ENCODE data around the gene ADAMTS2. TPM values are rescaled to one million over a fixed set of nuclear protein-coding genes. Genes with fewer than 3 reads are reported as not detected.

Gene ADAMTS2
- total RNA-seq, 4 donors from 2014 or later: 39.5 to 61.9 (median 56.4) TPM

GRCh38 chr5:179130101-179130681 lies 215.1 kb downstream of the ADAMTS2 start:
- ATAC-seq (ENCODE audit: low FRiP score) (no peak), DNase-seq (ENCODE audit: low spot score) (no peak)
- TF ChIP-seq CTCF (IDR thresholded peaks at IDR 0.05): no peak

- TF ChIP-seq CTCF (IDR thresholded peaks at IDR 0.05): no peak
- DNase-seq (ENCODE audit: low spot score) (no peak), ATAC-seq (ENCODE audit: low FRiP score) (no peak)
These were observed 215.6 kb downstream of the ADAMTS2 start for GRCh38 chr5:179129607-179130071.

GRCh38 chr5:179128976-179129375 lies 216.3 kb downstream of the ADAMTS2 start:
- no peak for TF ChIP-seq CTCF (IDR thresholded peaks at IDR 0.05)
- ATAC-seq (ENCODE audit: low FRiP score) (no peak), DNase-seq (ENCODE audit: low spot score) (no peak)

- ATAC-seq (ENCODE audit: low FRiP score) (no peak), DNase-seq (ENCODE audit: low spot score) (no peak)
- no peak for TF ChIP-seq CTCF (IDR thresholded peaks at IDR 0.05)
These were observed 217.3 kb downstream of the ADAMTS2 start for GRCh38 chr5:179128041-179128365.

GRCh38 chr5:179127136-179128040 lies 217.9 kb downstream of the ADAMTS2 start:
- ATAC-seq (ENCODE audit: low FRiP score) (no peak), DNase-seq (ENCODE audit: low spot score) (no peak)
- TF ChIP-seq CTCF (IDR thresholded peaks at IDR 0.05): no peak

GRCh38 chr5:179126506-179126991 lies 218.7 kb downstream of the ADAMTS2 start:
- ATAC-seq (ENCODE audit: low FRiP score) (no peak), DNase-seq (ENCODE audit: low spot score) (no peak)
- TF ChIP-seq CTCF (IDR thresholded peaks at IDR 0.05): no peak
